ENCODE measurements around the gene TMA7B. TPM values are rescaled to one million over a fixed set of nuclear protein-coding genes. Genes with fewer than 3 reads are reported as not detected.

The TMA7B gene
- total and polyA plus RNA-seq, 2 donors (not counting 3 experiments of a cell fraction or from before 2014, with no cell fraction given), result not detected

GRCh38 chr22:39947220-39948216, 12.7 kb upstream of the TMA7B start:
- DNase-seq (ENCODE audit: low read depth, low spot score), result no peak
- no TSS peak for BruUV-seq (replicated peaks)
- Histone ChIP-seq H3K36me3 (ENCODE audit: control insufficient read depth in 2 of 2, extremely low read depth in 1 of 2, insufficient read depth in 2 of 2, low read length in 2 of 2) (no peaks in the 10 kb centered on the region), H2AFZ (ENCODE audit: low read depth, low read length) (no peak overlapping the region), H3K27ac (ENCODE audit: insufficient read depth, low read depth, low read length) (no peak overlapping the region), H3K79me2 (ENCODE audit: control insufficient read depth, insufficient read depth, low read length) (no peaks in the 10 kb centered on the region), H3K4me2 (ENCODE audit: insufficient read depth, low read length) (no peak overlapping the region), H3K27me3 (ENCODE audit: control insufficient read depth in 2 of 2, insufficient read depth in 2 of 2, low read length in 2 of 2) (peaks cover 4 to 7% of the 10 kb centered on the region in 2 experiments), H4K20me1 (replicated peaks; ENCODE audit: control insufficient read depth, extremely low read depth, insufficient read depth, low read length) (no peaks in the 10 kb centered on the region), H3K9me3 (replicated peaks; ENCODE audit: control insufficient read depth, insufficient read depth, low read length) (no peaks in the 10 kb centered on the region), H3K4me3 (replicated peaks in 1 of 3; ENCODE audit: insufficient read depth in 1 of 3, low read depth in 1 of 3, low read length in 3 of 3) (no peak overlapping the region), H3K9me1 (replicated peaks; ENCODE audit: control insufficient read depth, extremely low read depth, insufficient read depth, low read length) (no peaks in the 10 kb centered on the region), H3K9ac (replicated peaks; ENCODE audit: extremely low read depth, insufficient read depth, low read length) (no peak overlapping the region), H3K4me1 (ENCODE audit: control insufficient read depth, extremely low read depth, insufficient read depth, low read length) (no peaks in the 10 kb centered on the region)
- FAIRE-seq, result no peak
- ChIA-PET CTCF (no interaction called here), POLR2A (no interaction called here)
- dilution Hi-C loops (cut with MboI; ENCODE audit: extremely low pct_ligation_motif_present, low sequenced_read_pairs), result no loop called here
- intact Hi-C loops (cut with micrococcal nuclease), result no loop called here
- no peak for TF ChIP-seq POLR2AphosphoS5 (IDR thresholded peaks at IDR 0.05; ENCODE audit: insufficient read depth, low read depth, low read length)
- TF ChIP-seq MAX (IDR thresholded peaks at IDR 0.05; ENCODE audit: insufficient read depth, insufficient read length), result no peak
- no peak for TF ChIP-seq EZH2 (IDR thresholded peaks at IDR 0.05; ENCODE audit: borderline replicate concordance, low read depth, low read length, severe bottlenecking)

GRCh38 chr22:39949964-39950737, 10.0 kb upstream of the TMA7B start:
- CTCF ChIA-PET, result no interaction called here
- no TSS peak for BruUV-seq (replicated peaks)

More at GRCh38 chr22:39949964-39950737, 10.0 kb upstream of the TMA7B start:
- Histone ChIP-seq H3K4me1 (ENCODE audit: control insufficient read depth, extremely low read depth, insufficient read depth, low read length) (no peaks in the 10 kb centered on the region), H2AFZ (ENCODE audit: low read depth, low read length) (no peak overlapping the region), H3K9me3 (replicated peaks; ENCODE audit: control insufficient read depth, insufficient read depth, low read length) (no peaks in the 10 kb centered on the region), H3K27ac (ENCODE audit: insufficient read depth, low read depth, low read length) (no peak overlapping the region), H3K4me3 (replicated peaks in 1 of 3; ENCODE audit: insufficient read depth in 1 of 3, low read depth in 1 of 3, low read length in 3 of 3) (no peak overlapping the region), H3K27me3 (ENCODE audit: control insufficient read depth in 2 of 2, insufficient read depth in 2 of 2, low read length in 2 of 2) (peaks cover 4 to 7% of the 10 kb centered on the region in 2 experiments), H3K9me1 (replicated peaks; ENCODE audit: control insufficient read depth, extremely low read depth, insufficient read depth, low read length) (no peaks in the 10 kb centered on the region), H4K20me1 (replicated peaks; ENCODE audit: control insufficient read depth, extremely low read depth, insufficient read depth, low read length) (no peaks in the 10 kb centered on the region), H3K79me2 (ENCODE audit: control insufficient read depth, insufficient read depth, low read length) (no peaks in the 10 kb centered on the region), H3K36me3 (ENCODE audit: control insufficient read depth in 2 of 2, extremely low read depth in 1 of 2, insufficient read depth in 2 of 2, low read length in 2 of 2) (no peaks in the 10 kb centered on the region), H3K9ac (replicated peaks; ENCODE audit: extremely low read depth, insufficient read depth, low read length) (no peak overlapping the region), H3K4me2 (ENCODE audit: insufficient read depth, low read length) (no peak overlapping the region)
- dilution Hi-C loops (cut with MboI; ENCODE audit: extremely low pct_ligation_motif_present, low sequenced_read_pairs) (no loop called here), intact Hi-C loops (cut with micrococcal nuclease) (no loop called here)
- no peak for DNase-seq (ENCODE audit: low read depth, low spot score)
- TF ChIP-seq EZH2 (IDR thresholded peaks at IDR 0.05; ENCODE audit: borderline replicate concordance, low read depth, low read length, severe bottlenecking) (no peak), MAX (IDR thresholded peaks at IDR 0.05; ENCODE audit: insufficient read depth, insufficient read length) (no peak), FOS (IDR thresholded peaks at IDR 0.05; ENCODE audit: borderline replicate concordance, insufficient read depth, low read length) (no peak), POLR2A (IDR thresholded peaks at IDR 0.05; ENCODE audit: low read depth, low read length) (no peak), GATA2 (IDR thresholded peaks at IDR 0.05; ENCODE audit: insufficient read depth, insufficient read length, low read depth, low read length) (no peak), JUN (IDR thresholded peaks at IDR 0.05; ENCODE audit: borderline replicate concordance, insufficient read depth, insufficient read length, low read depth) (no peak), POLR2AphosphoS5 (IDR thresholded peaks at IDR 0.05; ENCODE audit: insufficient read depth, low read depth, low read length) (no peak), MYC (IDR thresholded peaks at IDR 0.05; ENCODE audit: low read depth, low read length) (no peak)
- TF ChIP-seq, protein P1, sequence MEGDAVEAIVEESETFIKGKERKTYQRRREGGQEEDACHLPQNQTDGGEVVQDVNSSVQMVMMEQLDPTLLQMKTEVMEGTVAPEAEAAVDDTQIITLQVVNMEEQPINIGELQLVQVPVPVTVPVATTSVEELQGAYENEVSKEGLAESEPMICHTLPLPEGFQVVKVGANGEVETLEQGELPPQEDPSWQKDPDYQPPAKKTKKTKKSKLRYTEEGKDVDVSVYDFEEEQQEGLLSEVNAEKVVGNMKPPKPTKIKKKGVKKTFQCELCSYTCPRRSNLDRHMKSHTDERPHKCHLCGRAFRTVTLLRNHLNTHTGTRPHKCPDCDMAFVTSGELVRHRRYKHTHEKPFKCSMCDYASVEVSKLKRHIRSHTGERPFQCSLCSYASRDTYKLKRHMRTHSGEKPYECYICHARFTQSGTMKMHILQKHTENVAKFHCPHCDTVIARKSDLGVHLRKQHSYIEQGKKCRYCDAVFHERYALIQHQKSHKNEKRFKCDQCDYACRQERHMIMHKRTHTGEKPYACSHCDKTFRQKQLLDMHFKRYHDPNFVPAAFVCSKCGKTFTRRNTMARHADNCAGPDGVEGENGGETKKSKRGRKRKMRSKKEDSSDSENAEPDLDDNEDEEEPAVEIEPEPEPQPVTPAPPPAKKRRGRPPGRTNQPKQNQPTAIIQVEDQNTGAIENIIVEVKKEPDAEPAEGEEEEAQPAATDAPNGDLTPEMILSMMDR (IDR thresholded peaks at IDR 0.05; ENCODE audit: extremely low read depth in 1 of 2, insufficient read depth in 1 of 2, low read depth in 1 of 2, low read length in 2 of 2), result no peak
- POLR2A ChIA-PET, result no interaction called here
- FAIRE-seq, result no peak

All from endothelial cell of umbilical vein (primary cell).